Fibroblast of peridontal ligament (primary cell): Measurements from ENCODE around the gene RASAL2.
"Not testable (repeated sequence)": the region's sequence is repeated elsewhere in the genome, so short reads cannot be mapped to it uniquely, and the experiment has no call there.

Experiments used
- DNase-seq: peaks from one replicate; pipeline ENCODE4 v3.0.0-alpha.2; 2010; ENCODE audit errors: extremely low read depth

The RASAL2 gene

DNA sequence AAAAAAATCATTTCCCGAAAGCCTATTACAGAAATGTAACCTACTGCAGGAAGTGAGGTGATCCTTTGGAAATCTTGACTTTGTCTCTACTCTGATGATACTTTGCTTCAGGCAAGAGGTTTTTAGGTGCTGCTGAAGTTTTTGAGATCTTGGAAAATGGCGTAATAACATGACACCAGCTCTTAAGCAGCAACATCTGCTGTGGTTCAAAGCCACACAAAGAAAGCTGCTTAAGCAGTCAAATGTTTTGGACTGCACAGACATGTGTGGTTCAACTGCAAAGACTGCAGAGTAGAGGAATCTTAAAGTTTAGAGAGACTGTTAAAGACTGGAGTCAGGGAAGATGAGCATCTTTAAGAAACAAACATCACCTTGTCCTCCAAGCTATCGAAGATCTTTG is 139.0 kb downstream of the RASAL2 start:
- DNase-seq, result peak; percentile 86

DNA sequence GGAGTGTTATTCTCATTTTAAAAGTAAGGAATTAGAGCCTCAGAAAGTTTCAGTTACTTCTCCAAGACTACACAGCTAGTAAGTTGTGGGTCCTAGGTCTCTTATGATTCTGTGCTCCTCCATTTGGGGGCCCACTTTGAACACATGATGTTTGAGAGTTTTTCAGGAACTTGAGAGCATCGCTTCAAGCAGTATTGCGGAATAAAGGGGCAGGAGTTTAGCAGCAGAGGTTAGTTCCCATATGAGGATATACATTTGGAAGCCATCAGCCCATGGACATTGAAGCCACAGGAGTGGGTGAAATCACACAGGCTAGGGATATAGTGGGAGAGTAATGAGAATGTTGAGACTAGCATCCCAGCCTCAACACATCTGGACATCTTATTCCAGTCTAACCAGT is 143.2 kb downstream of the RASAL2 start:
- DNase-seq, result no peak

DNA sequence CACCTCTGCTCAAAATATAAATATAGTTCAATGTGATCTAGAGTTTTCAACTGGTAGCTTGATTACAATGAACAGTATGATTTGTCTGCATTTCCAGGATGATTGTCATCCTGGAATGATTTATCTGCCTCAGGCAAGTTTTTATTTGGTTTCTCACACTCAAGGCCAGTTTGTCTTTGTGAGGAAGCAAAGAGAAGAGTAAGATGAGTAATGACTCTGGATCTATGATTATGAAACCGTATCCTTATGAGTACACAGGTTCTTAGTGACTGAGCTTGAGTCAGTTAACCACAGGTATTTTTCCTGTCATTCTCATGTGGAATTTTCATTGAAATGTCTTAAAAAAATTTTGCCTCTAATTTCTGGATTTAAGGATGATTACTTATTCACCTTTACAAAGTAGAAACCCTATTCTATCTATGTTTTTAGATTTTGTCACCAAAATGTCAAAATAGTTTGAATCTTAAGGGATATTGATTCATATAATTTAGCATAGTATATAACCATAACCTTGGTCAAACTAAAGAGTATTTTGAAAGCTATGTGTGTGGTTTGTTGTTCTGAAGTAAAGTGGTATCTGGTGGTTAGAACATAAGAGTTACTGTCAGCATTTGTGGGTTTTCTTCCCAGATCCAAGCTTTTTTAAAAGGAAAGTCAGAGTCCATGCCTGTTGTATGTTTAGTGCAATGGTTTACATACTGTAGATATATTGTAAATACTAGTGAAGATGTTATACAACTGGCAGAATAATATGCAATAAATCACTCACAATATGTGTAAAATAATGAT is 145.0 kb downstream of the RASAL2 start:
- DNase-seq, result peak; percentile 99

DNA sequence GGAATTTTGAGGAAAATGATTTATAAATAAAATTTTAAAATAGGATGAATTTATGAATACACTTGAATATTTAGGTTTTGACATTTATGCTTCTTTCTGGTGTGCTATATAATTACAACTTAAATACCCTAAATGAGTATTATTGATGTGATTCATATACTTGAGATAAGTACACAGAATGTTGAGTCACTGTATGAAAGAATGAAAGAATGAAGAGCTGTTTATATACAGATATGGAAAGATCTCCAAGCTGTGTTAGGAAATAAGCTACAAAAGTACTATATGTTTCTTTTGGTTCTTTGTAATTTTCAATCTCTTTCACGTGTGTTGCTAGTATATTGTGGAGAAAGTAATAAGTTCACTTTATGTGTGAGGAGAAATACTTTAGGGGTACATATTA is 147.2 kb downstream of the RASAL2 start:
- peak; percentile 75 for DNase-seq

DNA sequence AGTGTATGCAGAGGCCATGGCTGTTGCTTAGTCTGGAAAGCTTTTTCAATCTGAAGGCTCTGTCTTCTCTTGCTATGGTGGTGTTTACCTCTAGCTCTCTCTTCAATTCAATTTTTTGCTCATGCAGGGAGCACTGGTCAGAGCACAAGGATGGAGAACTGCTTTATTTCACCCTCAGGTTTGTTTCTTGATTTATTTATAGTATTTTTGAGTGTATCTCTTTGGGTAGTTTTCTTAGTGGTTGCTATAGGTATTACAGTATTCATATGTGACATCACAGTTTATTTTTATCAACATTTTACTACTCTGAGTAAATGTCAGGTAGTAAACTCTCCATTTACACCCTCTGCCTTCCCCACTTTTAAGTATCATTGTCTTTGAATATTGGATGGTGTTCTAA is 147.9 kb downstream of the RASAL2 start:
- no peak for DNase-seq

DNA sequence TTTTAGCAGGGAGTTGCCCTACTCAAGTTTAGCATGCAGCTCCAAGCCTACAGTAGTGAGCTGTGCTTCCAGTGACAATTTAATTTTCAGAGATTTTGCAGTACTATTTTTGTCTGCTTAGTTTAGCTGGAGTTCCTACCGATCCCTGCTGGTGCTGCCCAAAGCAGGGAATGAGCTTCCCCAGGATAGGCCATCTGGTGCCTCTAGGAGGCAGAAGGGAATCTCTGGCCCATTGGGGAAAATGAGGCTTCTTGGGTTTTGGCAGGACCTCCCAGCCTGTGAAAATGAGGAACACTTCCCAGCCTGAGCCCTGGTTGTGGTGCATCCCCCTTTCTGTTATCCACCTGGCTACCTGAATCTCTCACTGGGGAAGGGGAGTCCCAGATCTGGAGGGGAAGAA is 149.2 kb downstream of the RASAL2 start:
- no peak for DNase-seq

DNA sequence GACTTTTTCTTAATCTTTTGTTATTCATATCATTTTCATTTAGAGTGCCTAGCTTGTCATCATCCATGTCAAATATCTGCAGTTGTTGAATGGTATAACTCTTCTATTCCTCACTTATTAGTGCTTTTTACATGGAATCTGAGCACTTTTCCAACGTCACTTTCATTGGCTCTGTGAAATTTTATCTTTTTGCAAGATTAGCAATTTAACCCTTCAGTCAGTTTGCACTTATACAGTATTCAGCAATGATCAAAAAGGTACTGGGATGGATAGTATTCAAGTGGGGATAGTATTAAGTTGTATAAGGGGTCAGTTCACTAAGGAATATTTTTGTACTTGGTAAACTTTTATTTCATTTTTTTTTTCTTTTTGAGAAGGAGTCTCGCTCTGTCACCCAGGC is 150.0 kb downstream of the RASAL2 start:
- DNase-seq, result no peak

DNA sequence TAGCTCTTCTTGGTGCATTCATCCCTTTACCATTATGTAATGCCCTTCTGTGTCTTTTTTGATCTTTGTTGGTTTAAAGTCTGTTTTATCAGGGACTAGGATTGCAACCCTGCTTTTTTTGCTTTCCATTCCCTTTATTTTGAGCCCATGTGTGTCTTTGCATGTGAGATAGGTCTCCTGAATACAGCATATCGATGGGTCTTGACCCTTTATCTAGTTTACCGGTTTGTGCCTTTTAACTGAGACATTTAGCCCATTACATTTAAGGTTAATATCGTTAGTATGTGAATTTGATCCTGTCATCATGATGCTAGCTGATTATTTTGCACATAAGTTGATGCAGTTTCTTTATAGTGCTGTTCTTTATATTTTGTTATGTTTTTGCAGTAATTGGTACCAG is 154.4 kb downstream of the RASAL2 start:
- not testable (repeated sequence) for DNase-seq

DNA sequence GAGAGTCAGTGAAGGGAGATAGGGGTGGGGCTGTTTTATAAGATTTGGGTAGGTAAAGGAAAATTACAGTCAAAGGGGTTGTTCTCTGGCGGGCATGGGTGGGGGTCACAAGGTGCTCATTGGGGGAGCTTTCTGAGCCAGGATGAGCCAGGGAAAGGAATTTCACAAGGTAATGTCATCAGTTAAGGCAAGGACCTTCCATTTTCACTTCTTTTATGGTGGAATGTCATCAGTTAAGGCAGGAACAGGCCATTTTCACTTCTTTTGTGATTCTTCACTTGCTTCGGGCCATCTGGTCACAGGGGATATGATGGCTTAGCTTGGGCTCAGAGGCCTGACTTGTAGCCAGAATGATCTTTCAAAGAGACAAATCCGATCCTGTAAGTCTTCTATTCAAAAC is 159.7 kb downstream of the RASAL2 start:
- not testable (repeated sequence) for DNase-seq

DNA sequence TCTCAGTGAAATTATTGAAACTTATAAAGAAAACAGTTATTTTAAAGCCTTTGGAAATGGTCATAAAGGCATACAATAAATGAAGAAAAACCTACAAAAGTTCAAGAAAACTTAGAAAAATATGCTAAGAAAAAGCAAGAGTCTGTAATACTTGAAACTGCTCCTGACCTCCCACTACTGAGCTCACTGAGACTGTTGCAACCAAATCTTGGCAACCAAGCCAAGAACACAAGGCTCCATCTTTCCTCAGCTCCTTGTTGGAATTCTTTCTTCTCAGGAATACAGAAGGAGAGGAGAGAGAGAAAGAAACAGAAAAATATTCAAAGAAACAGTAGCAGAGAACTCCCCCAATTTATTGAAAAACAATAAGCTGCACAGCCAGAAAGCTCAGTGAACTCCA is 160.5 kb downstream of the RASAL2 start:
- peak; percentile 54 for DNase-seq

DNA sequence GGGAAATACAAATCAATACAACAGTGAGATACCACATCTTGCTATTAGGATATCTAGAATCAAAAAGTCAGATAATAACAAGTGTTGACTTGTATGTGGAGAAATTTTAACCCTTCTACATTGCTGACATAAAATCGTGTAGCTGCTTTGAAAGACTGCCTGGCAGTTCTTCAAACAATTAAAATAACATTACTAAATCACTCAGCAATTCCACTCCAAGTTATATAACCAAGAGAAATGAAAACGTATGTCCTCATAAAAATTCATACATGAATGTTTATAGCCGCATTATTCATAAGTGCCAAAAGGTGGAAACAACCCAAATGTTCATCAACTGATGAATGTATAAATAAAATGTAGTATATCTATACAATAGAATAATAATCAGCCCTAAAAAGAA is 164.6 kb downstream of the RASAL2 start:
- no peak for DNase-seq

DNA sequence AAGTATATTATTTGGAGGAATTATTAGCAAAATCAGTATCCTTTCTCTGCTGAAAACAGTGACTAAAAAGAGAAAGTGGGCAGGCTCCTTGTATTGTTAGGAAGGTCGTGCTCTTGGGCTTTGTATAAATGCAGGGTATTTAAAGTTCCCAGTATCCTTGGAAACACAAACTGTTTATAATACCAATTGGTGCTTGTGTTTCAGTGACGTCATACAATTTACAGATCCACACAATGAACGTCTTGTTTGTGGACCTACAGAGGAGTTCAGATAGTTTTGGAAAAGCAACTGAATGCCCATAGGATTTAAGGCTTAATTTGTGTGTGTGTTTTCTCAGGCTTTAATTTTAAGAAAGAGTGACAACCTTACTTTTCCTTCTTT is 168.2 kb downstream of the RASAL2 start:
- peak; percentile 88 for DNase-seq

DNA sequence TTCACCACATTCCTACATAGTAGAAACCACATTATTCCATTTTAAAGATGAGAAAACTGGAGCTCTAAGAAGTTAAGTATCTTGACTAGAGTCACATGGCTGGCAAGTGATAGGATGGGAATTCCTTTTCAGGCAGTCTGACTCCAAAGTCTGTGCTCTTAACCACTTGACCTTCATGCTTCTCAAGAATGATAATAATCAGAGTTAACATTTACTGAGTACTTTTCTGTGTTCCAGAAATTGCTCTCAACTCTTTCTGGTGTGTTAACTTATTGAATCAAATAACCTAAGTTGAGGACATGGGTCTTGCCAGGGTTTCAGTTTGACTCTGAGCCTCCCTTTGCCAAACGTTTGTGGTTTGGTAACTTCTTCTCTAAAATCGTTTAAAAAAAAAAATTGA is 169.4 kb downstream of the RASAL2 start:
- DNase-seq, result peak; percentile 52

DNA sequence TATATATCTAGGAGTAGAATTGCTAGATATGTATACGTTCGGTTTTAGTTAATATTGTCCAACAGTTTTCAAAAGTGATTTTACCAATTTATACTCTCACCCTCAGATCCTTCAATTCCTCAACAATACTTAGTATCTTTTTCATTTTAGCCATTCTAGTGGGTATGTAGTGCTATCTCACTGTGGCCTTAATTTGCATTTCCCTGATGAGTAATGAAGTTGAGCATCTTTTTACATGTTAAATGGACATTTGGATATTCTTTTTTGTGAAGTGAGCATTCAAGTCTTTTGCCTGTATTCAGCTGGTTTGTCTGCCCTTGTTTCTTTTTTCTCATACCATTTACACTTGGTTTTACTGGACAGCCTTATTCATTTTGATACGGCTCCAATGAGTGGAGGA is 172.2 kb downstream of the RASAL2 start:
- no peak for DNase-seq

DNA sequence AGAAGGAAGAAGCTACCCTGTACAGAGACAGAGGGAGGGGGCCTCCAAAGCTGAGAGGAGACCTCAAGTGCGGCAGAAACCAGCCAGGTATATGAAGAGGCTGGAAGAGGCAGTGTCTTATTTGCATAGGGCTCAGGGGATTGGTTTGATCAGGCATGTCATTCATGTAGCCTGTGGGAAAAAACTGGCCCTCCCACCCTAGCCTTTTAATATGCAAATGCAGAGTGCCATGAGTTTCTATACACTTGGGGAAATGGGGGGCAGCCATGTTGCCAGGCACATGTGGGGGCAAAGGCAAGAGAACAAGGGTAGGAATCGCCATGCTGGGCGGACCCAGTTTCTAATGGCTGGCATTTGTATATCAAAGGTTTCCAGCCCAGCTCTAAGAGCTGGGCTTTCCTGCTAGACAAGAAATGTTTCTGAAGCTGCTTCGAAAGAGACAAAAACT is 172.7 kb downstream of the RASAL2 start:
- DNase-seq, result no peak

DNA sequence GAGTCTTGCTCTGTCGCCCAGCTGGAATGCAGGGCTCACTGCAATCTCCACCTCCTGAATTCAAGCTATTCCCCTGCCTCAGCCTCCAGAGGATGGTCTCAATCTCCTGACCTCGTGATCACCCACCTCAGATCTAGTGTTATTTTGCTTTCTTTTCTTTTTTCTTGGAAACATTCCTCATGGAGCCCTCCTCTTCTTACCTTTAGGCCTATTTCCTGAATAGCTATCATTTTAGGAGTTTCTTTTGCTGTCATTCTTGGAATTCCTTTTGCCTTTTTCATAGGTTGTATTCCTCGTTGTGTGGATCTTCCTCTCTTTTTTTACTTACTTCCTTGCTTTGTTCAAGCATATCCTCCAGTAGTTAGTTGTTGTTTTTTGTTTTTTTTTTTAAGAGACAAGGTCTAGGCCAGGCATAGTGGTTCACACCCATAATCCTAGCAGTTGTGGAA is 173.8 kb downstream of the RASAL2 start:
- no peak for DNase-seq

DNA sequence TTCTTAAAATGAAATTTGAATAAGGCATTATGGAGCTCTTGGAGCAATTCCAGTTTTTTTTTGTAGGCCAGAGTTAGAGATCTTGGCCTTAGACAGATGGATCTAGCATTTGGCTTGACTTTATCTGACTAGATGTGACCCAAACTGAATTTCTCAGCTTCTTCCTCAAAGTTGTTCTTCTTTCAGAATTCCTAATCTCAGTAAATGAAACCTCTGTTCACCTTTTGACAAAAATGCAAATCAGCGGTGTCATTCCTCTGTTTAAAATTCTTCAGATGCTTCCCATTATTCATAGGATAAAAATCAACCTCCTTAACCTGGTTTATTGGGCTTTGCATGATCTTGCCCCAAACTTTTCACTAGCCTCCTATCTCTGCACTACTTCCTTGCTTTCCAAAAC is 177.6 kb downstream of the RASAL2 start:
- DNase-seq, result no peak

DNA sequence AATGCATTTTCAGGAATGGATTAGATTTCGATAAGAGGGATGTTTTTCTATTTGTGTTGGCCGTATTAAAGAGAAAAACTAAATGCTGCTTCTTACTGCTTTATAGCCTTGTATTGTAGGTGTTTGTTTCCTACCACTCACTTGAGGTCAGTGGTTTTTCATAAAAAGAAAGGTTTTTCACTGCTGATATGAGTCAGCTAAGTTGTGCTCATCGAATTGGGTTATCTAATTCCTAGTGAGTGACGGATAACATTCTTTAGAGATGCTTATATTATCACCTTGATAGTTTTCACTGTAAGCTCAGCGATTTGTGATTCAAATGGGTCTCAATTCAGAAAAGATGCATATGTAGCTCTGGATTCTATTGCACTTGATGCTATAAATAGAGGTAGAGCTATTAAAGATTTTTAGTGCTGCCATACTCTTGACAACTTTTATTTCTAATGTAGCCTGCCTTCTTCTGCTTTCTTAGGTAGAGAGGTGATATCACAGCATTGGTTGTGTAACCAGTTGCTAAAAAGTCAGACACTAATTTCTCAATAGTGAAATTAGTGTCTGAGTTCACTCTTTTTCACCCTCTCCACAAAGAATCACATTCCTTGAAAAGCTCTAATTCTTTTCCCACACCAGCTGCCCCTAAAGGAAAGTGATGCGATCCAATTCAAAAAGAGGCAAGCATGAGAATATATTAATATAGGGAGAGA is 180.0 kb downstream of the RASAL2 start:
- no peak for DNase-seq

DNA sequence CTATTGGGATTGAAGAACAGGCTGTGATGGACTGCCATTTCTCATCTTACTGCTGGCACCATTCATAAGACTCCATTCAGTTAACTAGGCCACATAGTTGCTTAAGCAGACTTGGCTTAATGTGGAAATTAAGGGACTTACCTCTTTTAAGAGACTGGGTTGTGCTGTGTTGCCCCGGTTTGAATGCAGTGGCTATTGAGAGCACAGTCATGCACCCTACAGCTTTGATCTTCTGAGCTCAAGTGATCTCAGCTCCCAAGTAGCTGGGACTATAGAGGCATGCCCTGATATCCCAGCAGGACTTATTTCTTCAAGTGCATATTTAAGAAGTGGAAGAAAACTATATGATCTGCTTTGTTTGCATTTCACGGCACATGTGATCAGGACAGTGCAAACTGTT is 181.1 kb downstream of the RASAL2 start:
- no peak for DNase-seq

DNA sequence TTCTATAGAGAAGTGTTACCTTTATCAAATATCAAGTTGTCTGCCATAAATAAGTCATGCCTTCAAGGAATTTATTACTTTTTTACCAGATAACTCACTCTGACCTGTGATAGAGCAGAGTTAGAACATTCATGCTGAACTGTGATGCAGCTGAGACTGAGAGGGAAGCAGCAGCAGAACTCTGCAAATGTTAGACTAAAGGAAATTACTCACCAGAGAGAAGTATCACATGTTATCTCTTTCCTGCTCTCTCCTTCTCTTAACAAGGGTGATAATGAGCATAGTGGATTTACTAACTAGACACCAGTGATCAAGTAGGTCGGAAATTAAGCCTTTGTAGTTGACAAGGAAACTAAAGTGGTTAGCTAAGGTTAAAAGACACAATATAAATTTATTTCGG is 181.6 kb downstream of the RASAL2 start:
- no peak for DNase-seq

DNA sequence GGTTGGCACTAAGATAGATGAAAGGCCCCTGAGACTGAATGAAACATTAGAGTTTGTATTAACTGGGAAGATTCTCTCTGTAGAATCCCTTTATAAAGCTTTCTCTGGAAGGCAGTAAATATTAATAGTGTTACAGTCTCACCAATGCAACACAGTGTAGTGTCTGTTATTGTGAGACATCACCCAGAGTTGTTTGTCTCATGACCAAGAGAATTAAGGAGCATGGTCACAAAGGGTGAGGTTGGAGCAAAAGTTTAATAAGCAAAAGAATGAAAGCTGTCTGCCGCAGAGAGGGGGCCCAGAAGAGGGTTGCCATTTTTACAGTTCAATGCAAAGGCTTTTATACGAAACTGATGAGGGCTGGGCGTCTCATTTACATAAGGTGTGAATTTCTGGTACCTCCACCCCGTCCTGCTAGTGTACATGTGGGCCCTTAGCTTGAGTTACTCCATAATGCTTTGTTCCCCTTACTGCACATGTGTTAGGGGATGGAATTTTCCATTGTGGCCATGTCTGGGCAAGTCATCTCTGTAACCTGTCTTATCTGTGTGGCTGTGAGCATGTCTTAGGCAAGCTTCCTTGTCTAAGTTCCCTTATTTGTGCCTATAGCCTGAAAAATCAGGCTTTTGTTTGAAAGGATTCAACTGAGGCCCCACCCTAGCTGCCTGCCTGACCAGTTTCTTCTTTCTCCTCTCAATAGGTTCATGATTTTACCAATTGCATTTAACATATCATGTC is 184.1 kb downstream of the RASAL2 start:
- no peak for DNase-seq

DNA sequence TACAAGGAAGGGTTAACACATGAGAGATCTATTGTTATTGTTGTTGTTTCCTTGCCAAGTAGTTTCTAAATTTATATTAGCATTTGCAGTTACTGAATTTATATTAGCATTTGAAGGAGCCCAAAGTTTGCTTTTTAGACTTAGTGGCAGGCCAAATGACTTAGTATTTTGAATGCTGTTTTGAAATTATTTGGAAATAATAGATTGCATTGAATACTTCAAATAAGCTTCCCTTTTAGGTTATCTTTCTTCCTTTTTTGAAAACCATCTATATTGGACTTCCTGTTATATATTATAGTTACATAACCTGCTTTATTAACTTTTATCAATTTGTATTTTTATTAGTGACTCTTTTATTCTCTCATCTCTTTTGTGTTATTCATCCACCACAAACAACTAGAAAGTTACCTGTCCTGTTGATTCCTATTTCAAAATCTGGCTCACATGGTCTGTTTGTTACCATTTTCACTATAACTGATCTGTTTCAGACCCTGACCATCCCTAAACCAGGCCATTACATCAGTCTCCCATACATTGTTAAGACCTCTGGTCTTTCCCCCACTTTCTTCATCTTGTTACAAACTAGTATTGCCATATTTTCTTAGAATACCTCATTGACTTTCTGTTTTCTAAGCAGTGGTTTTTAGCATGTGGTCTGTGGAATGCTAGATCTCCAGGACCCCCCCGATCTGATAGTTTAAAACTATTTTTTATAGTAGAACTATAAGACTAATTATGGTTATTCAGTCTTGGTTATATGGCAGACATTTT is 185.2 kb downstream of the RASAL2 start:
- no peak for DNase-seq
